ENCODE results near the gene HIPK2.

HIPK2 gene

GRCh38 chr7:139669106-139670061 lies 108.4 kb downstream of the HIPK2 start:
- TF ChIP-seq Cebpa-rat (IDR thresholded peaks at IDR 0.05) = no peak
- no peak overlapping the region for H3K9ac ChIP-seq
- no peak overlapping the region for H3K27ac ChIP-seq
- no peak overlapping the region for H3K4me3 ChIP-seq
- H3K36me3 ChIP-seq = peaks cover 9 to 86% (median 40%) of the 10 kb centered on the region in 11 experiments; a peak in 19 of 22 replicates
- H3K27me3 ChIP-seq = no peaks in the 10 kb centered on the region
- H3K9me3 ChIP-seq (replicated peaks in 1 of 11) = no peaks in the 10 kb centered on the region
- peaks cover 6 to 36% (median 23%) of the 10 kb centered on the region in 10 experiments for H3K4me1 ChIP-seq
- peaks cover 0 to 92% (median 28%) of the 10 kb centered on the region in 11 experiments; a peak in 14 of 22 replicates for H4K20me1 ChIP-seq
- H3K4me2 ChIP-seq = peak overlapping the region in 5 of 11 experiments; percentile 6 to 37 (median 21); a peak in 5 of 22 replicates

- TF ChIP-seq Cebpa-rat (IDR thresholded peaks at IDR 0.05) = no peak
- Histone ChIP-seq H3K4me2 (no peak overlapping the region), H3K4me3 (no peak overlapping the region), H3K4me1 (peaks cover 7 to 52% (median 26%) of the 10 kb centered on the region in 10 experiments; a peak in 19 of 20 replicates), H3K36me3 (peaks cover 0 to 86% (median 37%) of the 10 kb centered on the region in 11 experiments; a peak in 18 of 22 replicates), H3K27ac (no peak overlapping the region), H3K27me3 (no peaks in the 10 kb centered on the region), H4K20me1 (peaks cover 0 to 92% (median 39%) of the 10 kb centered on the region in 11 experiments; a peak in 16 of 22 replicates), H3K9ac (no peak overlapping the region), H3K9me3 (replicated peaks in 1 of 11) (no peaks in the 10 kb centered on the region)
Observed at GRCh38 chr7:139667377-139667776, 110.4 kb downstream of the HIPK2 start.

- no peaks in the 10 kb centered on the region for H3K9me3 ChIP-seq (replicated peaks in 1 of 11)
- H4K20me1 ChIP-seq = peaks cover 0 to 92% (median 48%) of the 10 kb centered on the region in 11 experiments; a peak in 16 of 22 replicates
- H3K27ac ChIP-seq = no peak overlapping the region
- TF ChIP-seq Cebpa-rat (IDR thresholded peaks at IDR 0.05) = no peak
- peak overlapping the region in 1 of 11 experiments; percentile 16; a peak in 1 of 22 replicates for H3K4me2 ChIP-seq
- peaks cover 0 to 86% (median 37%) of the 10 kb centered on the region in 11 experiments; a peak in 18 of 22 replicates for H3K36me3 ChIP-seq
- H3K27me3 ChIP-seq = no peaks in the 10 kb centered on the region
- no peak overlapping the region for H3K4me3 ChIP-seq
- H3K9ac ChIP-seq = no peak overlapping the region
- H3K4me1 ChIP-seq = peaks cover 7 to 61% (median 30%) of the 10 kb centered on the region in 10 experiments
Observed at GRCh38 chr7:139666501-139666900, 111.3 kb downstream of the HIPK2 start.

- H3K36me3 ChIP-seq = peaks cover 0 to 87% (median 39%) of the 10 kb centered on the region in 11 experiments; a peak in 18 of 22 replicates
- H4K20me1 ChIP-seq = peaks cover 0 to 95% (median 48%) of the 10 kb centered on the region in 11 experiments; a peak in 16 of 22 replicates
- no peak overlapping the region for H3K9ac ChIP-seq
- no peak for TF ChIP-seq Cebpa-rat (IDR thresholded peaks at IDR 0.05)
- H3K4me3 ChIP-seq = no peak overlapping the region
- no peaks in the 10 kb centered on the region for H3K27me3 ChIP-seq
- no peaks in the 10 kb centered on the region for H3K9me3 ChIP-seq (replicated peaks in 1 of 11)
- no peak overlapping the region for H3K27ac ChIP-seq
- peak overlapping the region in 8 of 11 experiments; percentile 1 to 58 (median 36); a peak in 14 of 22 replicates for H3K4me2 ChIP-seq
- peaks cover 21 to 73% (median 41%) of the 10 kb centered on the region in 10 experiments for H3K4me1 ChIP-seq
Observed at GRCh38 chr7:139664434-139664833, 113.4 kb downstream of the HIPK2 start.

- no peaks in the 10 kb centered on the region for H3K27me3 ChIP-seq
- H3K36me3 ChIP-seq = peaks cover 0 to 88% (median 39%) of the 10 kb centered on the region in 11 experiments; a peak in 18 of 22 replicates
- peak overlapping the region in 6 of 11 experiments; percentile 14 to 58 (median 44); a peak in 9 of 22 replicates for H3K4me2 ChIP-seq
- H3K9ac ChIP-seq = no peak overlapping the region
- peaks cover 16 to 81% (median 40%) of the 10 kb centered on the region in 10 experiments for H3K4me1 ChIP-seq
- H4K20me1 ChIP-seq = peaks cover 0 to 96% (median 52%) of the 10 kb centered on the region in 11 experiments; a peak in 16 of 22 replicates
- no peak overlapping the region for H3K27ac ChIP-seq
- TF ChIP-seq Cebpa-rat (IDR thresholded peaks at IDR 0.05) = no peak
- H3K4me3 ChIP-seq = no peak overlapping the region
- H3K9me3 ChIP-seq (replicated peaks in 1 of 11) = no peaks in the 10 kb centered on the region
Observed at GRCh38 chr7:139663608-139664177, 114.1 kb downstream of the HIPK2 start.

GRCh38 chr7:139661903-139662302 lies 115.9 kb downstream of the HIPK2 start:
- H4K20me1 ChIP-seq = peaks cover 0 to 98% (median 60%) of the 10 kb centered on the region in 11 experiments; a peak in 18 of 22 replicates

GRCh38 chr7:139661043-139661440 lies 116.8 kb downstream of the HIPK2 start:
- Histone ChIP-seq H3K4me2 (peak overlapping the region in 5 of 11 experiments; percentile 15 to 58 (median 19); a peak in 7 of 22 replicates), H3K4me3 (no peak overlapping the region), H4K20me1 (peaks cover 0 to 98% (median 69%) of the 10 kb centered on the region in 11 experiments; a peak in 19 of 22 replicates), H3K9ac (no peak overlapping the region), H3K36me3 (peaks cover 0 to 85% (median 39%) of the 10 kb centered on the region in 11 experiments; a peak in 17 of 22 replicates), H3K4me1 (peaks cover 17 to 84% (median 39%) of the 10 kb centered on the region in 10 experiments), H3K27me3 (no peaks in the 10 kb centered on the region), H3K9me3 (replicated peaks in 1 of 11) (no peaks in the 10 kb centered on the region), H3K27ac (no peak overlapping the region)
- TF ChIP-seq Cebpa-rat (IDR thresholded peaks at IDR 0.05) = no peak

More at GRCh38 chr7:139661903-139662302, 115.9 kb downstream of the HIPK2 start:
- TF ChIP-seq Cebpa-rat (IDR thresholded peaks at IDR 0.05) = no peak
- Histone ChIP-seq H3K27me3 (no peaks in the 10 kb centered on the region), H3K27ac (no peak overlapping the region), H3K9me3 (replicated peaks in 1 of 11) (no peaks in the 10 kb centered on the region), H3K4me2 (peak overlapping the region in 1 of 11 experiments; percentile 5; a peak in 1 of 22 replicates), H3K4me1 (peaks cover 16 to 86% (median 39%) of the 10 kb centered on the region in 10 experiments), H3K4me3 (no peak overlapping the region), H3K36me3 (peaks cover 0 to 91% (median 46%) of the 10 kb centered on the region in 11 experiments; a peak in 17 of 22 replicates), H3K9ac (no peak overlapping the region)

GRCh38 chr7:139660317-139661042 lies 117.3 kb downstream of the HIPK2 start:
- TF ChIP-seq Cebpa-rat (IDR thresholded peaks at IDR 0.05) = no peak

More at GRCh38 chr7:139660317-139661042, 117.3 kb downstream of the HIPK2 start:
- Histone ChIP-seq H3K4me2 (peak overlapping the region; percentile 14 to 73 (median 64)), H3K27me3 (no peaks in the 10 kb centered on the region), H3K9ac (no peak overlapping the region), H3K36me3 (peaks cover 0 to 85% (median 37%) of the 10 kb centered on the region in 11 experiments; a peak in 17 of 22 replicates), H3K9me3 (replicated peaks in 1 of 11) (no peaks in the 10 kb centered on the region), H4K20me1 (peaks cover 0 to 99% (median 74%) of the 10 kb centered on the region in 11 experiments; a peak in 19 of 22 replicates), H3K4me1 (peaks cover 22 to 85% (median 44%) of the 10 kb centered on the region in 10 experiments), H3K4me3 (no peak overlapping the region), H3K27ac (no peak overlapping the region)

Measured in BLaER1 treated with 17β-estradiol and CSF1 and Interleukin-3, amounts not matched to agents 10 nM and 100 nM (cell line).